Measurements from ENCODE around the gene ADNP2.

Gene ADNP2

GRCh38 chr18:80166725-80167124, 57.7 kb downstream of the ADNP2 start:
- TF ChIP-seq, protein P1, sequence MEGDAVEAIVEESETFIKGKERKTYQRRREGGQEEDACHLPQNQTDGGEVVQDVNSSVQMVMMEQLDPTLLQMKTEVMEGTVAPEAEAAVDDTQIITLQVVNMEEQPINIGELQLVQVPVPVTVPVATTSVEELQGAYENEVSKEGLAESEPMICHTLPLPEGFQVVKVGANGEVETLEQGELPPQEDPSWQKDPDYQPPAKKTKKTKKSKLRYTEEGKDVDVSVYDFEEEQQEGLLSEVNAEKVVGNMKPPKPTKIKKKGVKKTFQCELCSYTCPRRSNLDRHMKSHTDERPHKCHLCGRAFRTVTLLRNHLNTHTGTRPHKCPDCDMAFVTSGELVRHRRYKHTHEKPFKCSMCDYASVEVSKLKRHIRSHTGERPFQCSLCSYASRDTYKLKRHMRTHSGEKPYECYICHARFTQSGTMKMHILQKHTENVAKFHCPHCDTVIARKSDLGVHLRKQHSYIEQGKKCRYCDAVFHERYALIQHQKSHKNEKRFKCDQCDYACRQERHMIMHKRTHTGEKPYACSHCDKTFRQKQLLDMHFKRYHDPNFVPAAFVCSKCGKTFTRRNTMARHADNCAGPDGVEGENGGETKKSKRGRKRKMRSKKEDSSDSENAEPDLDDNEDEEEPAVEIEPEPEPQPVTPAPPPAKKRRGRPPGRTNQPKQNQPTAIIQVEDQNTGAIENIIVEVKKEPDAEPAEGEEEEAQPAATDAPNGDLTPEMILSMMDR (IDR thresholded peaks at IDR 0.05; ENCODE audit: low read depth, low read length): no peak
- H3K4me3 ChIP-seq (ENCODE audit: low read depth, low read length): no peak overlapping the region

DNA sequence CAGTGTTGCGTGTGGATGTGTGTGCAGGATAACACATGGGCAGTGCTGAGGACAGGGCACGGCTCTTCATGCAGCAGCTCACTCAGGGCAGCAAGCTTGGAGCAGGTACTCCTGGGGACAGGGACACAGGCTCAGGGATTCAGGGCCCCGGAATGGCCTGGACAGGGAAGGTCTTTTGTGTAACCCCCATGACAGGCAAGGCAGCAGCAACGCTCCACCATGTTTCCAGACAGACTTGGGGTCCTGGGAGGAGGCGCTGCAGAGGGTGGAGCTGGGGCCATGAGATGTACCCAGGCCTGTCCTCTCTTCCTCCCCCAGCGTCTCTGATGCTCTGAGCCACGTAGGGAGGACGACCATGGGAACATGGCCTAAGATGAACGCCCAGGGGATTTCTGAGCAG, 58.3 kb downstream of the ADNP2 start:
- TF ChIP-seq, protein P1 (IDR thresholded peaks at IDR 0.05; ENCODE audit: low read depth, low read length): no peak
- no peak overlapping the region for H3K4me3 ChIP-seq (ENCODE audit: low read depth, low read length)

DNA sequence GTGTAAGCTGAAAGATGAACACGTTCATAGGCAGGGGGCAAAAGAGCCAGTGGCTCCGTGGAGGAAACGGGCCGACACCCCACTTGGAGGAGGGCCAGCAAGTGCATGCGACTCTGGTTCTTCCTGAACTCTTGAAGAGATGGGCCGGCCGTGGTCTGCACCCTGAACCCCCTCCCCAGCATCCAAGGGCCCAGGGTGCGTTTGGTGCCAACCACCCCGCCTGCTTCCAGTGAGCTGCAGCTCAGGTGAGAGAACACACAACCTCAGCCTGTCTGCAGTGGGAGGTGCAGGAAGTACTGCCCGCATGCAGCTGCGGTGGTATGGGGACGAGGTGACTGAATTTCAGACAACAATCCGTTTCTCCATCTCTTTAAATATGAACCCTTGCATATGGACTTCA, 58.9 kb downstream of the ADNP2 start:
- TF ChIP-seq, protein P1 (IDR thresholded peaks at IDR 0.05; ENCODE audit: low read depth, low read length): no peak
- H3K4me3 ChIP-seq (ENCODE audit: low read depth, low read length): no peak overlapping the region

DNA sequence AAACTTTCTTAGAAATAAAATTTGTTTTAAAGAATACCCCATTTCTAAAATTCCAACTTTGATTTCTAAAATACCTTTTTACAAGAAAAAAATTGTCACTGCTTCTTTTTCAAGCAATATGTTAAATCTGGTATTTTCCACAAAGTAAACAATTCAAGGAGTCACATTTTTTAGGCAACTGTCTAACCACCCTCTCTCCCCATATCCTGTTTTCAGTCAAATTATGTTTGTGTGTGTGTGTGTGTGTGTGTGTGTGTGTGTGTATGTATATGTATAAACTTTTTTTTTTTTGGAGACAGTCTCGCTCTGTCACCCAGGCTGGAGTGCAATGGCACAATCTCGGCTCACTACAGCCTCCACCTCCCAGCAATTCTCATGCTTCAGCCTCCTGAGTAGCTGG, 59.3 kb downstream of the ADNP2 start:
- TF ChIP-seq, protein P1 (IDR thresholded peaks at IDR 0.05; ENCODE audit: low read depth, low read length): no peak
- H3K4me3 ChIP-seq (ENCODE audit: low read depth, low read length): no peak overlapping the region

GRCh38 chr18:80168982-80169381, 59.9 kb downstream of the ADNP2 start:
- TF ChIP-seq, protein P1 (IDR thresholded peaks at IDR 0.05; ENCODE audit: low read depth, low read length): no peak
- H3K4me3 ChIP-seq (ENCODE audit: low read depth, low read length): no peak overlapping the region

- no peak overlapping the region for H3K4me3 ChIP-seq (ENCODE audit: low read depth, low read length)
- TF ChIP-seq, protein P1 (IDR thresholded peaks at IDR 0.05; ENCODE audit: low read depth, low read length): no peak
These were observed 60.5 kb downstream of the ADNP2 start for GRCh38 chr18:80169607-80170006.

DNA sequence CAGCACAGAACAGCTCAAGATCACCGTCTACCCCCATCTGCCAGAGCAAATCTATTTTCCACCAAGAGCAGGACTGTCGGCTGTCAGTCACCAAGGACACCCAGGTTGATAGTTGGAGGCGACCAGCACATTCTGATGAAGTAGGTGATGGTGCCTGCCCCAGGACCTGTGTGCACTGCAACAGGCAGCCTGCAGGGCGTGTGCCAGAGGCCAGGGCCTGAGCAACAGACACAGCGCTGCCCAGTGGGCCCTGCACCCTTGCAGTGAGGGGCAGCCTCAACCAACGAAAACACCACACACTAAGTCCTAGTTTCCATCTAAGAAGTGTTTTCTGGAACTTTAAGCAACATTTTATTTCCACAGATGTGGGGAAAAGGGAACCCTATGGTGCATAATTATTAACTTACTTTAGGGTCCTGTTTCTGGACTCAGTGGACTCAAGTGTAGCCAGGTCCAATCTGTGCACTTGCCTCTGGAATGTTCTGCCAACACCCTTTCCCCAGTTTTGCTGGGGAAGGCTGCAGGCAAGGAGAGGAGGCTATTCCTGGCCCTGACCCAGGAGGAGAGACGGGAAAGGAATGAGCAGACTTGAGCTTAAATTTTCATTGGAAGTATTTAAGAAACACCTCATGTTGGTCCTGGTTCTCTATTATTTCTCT, 61.5 kb downstream of the ADNP2 start:
- no peak overlapping the region for H3K4me3 ChIP-seq (ENCODE audit: low read depth, low read length)
- TF ChIP-seq, protein P1 (IDR thresholded peaks at IDR 0.05; ENCODE audit: low read depth, low read length): no peak

All from WI38 (cell line).